Aorta (tissue), 5 donors: ENCODE results near the gene DCUN1D1. TPM values are rescaled to one million over a fixed set of nuclear protein-coding genes. Genes with fewer than 3 reads are reported as not detected.

Experiments used
- ATAC-seq: fragments of 200-7000 bp; cut with Tn5 transposase; one replicate; pipeline ENCODE4 v1.9.1; 2022; ENCODE audit warnings: moderate library complexity; ENCODE audit not compliant: low FRiP score
- DNase-seq, 2 donors: peaks; one replicate each; pipeline ENCODE4 v3.0.0-alpha.2; 2020
- H3K27ac ChIP-seq, 2 donors: one replicate each; pipeline ENCODE4 v1.5.1; 2013; ENCODE audit warnings: low read length in 2 of 2, mild to moderate bottlenecking in 2 of 2, moderate library complexity in 2 of 2, control low read depth in 1 of 2, inconsistent platforms in 1 of 2, low read depth in 1 of 2
- H3K27me3 ChIP-seq, 2 donors: one replicate each; pipeline ENCODE4 v1.6.1; 2013; ENCODE audit warnings: control low read depth in 1 of 2, low read length in 1 of 2, mild to moderate bottlenecking in 1 of 2, moderate library complexity in 1 of 2; ENCODE audit not compliant: insufficient read depth in 2 of 2, control insufficient read depth in 1 of 2
- H3K36me3 ChIP-seq, 2 donors: one replicate each; pipeline ENCODE4 v1.6.1; 2013; ENCODE audit warnings: control low read depth in 1 of 2, low read length in 1 of 2, mild to moderate bottlenecking in 1 of 2; ENCODE audit not compliant: insufficient read depth in 2 of 2, control insufficient read depth in 1 of 2
- H3K4me1 ChIP-seq, 2 donors: one replicate each; pipeline ENCODE4 v1.6.1; 2013; ENCODE audit warnings: low read length in 2 of 2, control low read depth in 1 of 2, mild to moderate bottlenecking in 1 of 2, moderate library complexity in 1 of 2; ENCODE audit not compliant: insufficient read depth in 2 of 2, control insufficient read depth in 1 of 2
- H3K4me3 ChIP-seq, 2 donors: one replicate each; pipeline ENCODE4 v1.5.1; 2013; ENCODE audit warnings: low read length in 2 of 2, control low read depth in 1 of 2, mild to moderate bottlenecking in 1 of 2
- H3K9me3 ChIP-seq: one replicate; pipeline ENCODE4 v1.6.1; 2013; ENCODE audit warnings: mild to moderate bottlenecking, low read length; ENCODE audit not compliant: control insufficient read depth
- WGBS, 2 donors: extraction: QIAGEN DNeasy Blood & Tissue Kit; methylation state at CpG; one replicate each; pipeline ENCODE4 v1.1.7; 2013; 5-methylcytosine and 5-hydroxymethylcytosine counted together
- intact Hi-C, 2 donors: fragments of 100-400 bp; cut with DNase I; formaldehyde crosslinking; loops; one replicate each; pipeline versions ENCODE4 v1.14.2 to v1.15.0; 2022
- polyA plus RNA-seq, 2 donors: library from polyadenylated mRNA; stranded (reverse); fragments of 200-250 nt; gene quantifications; one replicate each; pipeline ENCODE4 v1.2.3, GENCODE V29; 2013
- total RNA-seq, 2 donors: library from RNA; stranded (reverse); fragmentation: NEBNext Ultra II Directional; extraction: Animal tissue kit (Norgen Biotek cat#: 25700); gene quantifications; one replicate each; pipeline ENCODE4 v1.2.1, GENCODE V29; 2021
- donor health status: healthy with polysubstance abuse.
- donor health status: Bipolar disorder and iron deficiency.
- donor health status: DM: no; HTN: no; CAD: no.
- donor health status: DM: no; HTN: no; CAD: no.
- donor health status: DM: yes; HTN: yes; CAD: no.

DCUN1D1 gene
- total and polyA plus RNA-seq, 4 donors, result 12.1 to 48.3 (median 25.4) TPM

- no peak for DNase-seq
Observed at GRCh38 chr3:182949688-182950087, 30.6 kb downstream of the DCUN1D1 start.

GRCh38 chr3:182948305-182948704, 32.0 kb downstream of the DCUN1D1 start:
- DNase-seq (no peak), ATAC-seq (no peak)
- intact Hi-C loops, result no loop called here
- 87 to 88% methylated on average over 5 of the region's 5 CpGs for WGBS, 2 donors
- H3K36me3 ChIP-seq, result peaks cover 0 to 3% of the 10 kb centered on the region in 2 donors
- no peak overlapping the region for H3K4me3 ChIP-seq
- no peak overlapping the region for H3K27ac ChIP-seq
- H3K27me3 ChIP-seq, result no peaks in the 10 kb centered on the region
- no peaks in the 10 kb centered on the region for H3K4me1 ChIP-seq
- no peaks in the 10 kb centered on the region for H3K9me3 ChIP-seq

More at GRCh38 chr3:182949688-182950087, 30.6 kb downstream of the DCUN1D1 start:
- Histone ChIP-seq H3K36me3 (peaks cover 0 to 3% of the 10 kb centered on the region in 2 donors), H3K4me1 (no peaks in the 10 kb centered on the region), H3K27me3 (no peaks in the 10 kb centered on the region), H3K27ac (no peak overlapping the region), H3K4me3 (no peak overlapping the region), H3K9me3 (no peaks in the 10 kb centered on the region)
- ATAC-seq, result no peak
- WGBS, 2 donors, result 97 to 100% methylated on average over 1 of the region's 1 CpG
- intact Hi-C loops, result no loop called here

- Histone ChIP-seq H3K36me3 (peaks cover 0 to 3% of the 10 kb centered on the region in 2 donors), H3K9me3 (no peaks in the 10 kb centered on the region), H3K27me3 (no peaks in the 10 kb centered on the region), H3K4me1 (no peaks in the 10 kb centered on the region), H3K27ac (no peak overlapping the region), H3K4me3 (no peak overlapping the region)
- intact Hi-C loops, result no loop called here
- DNase-seq, result no peak
- no peak for ATAC-seq
Observed at GRCh38 chr3:182947888-182948287, 32.5 kb downstream of the DCUN1D1 start.

GRCh38 chr3:182941719-182942118, 38.6 kb downstream of the DCUN1D1 start:
- WGBS, 2 donors, result 94 to 95% methylated on average over 3 of the region's 3 CpGs
- ATAC-seq (no peak), DNase-seq (no peak)
- H3K36me3 ChIP-seq, result no peaks in the 10 kb centered on the region
- H3K9me3 ChIP-seq, result no peaks in the 10 kb centered on the region
- no peak overlapping the region for H3K27ac ChIP-seq
- no peaks in the 10 kb centered on the region for H3K4me1 ChIP-seq
- intact Hi-C loops, result no loop called here
- H3K4me3 ChIP-seq, result no peak overlapping the region
- H3K27me3 ChIP-seq, result no peaks in the 10 kb centered on the region

- Histone ChIP-seq H3K36me3 (no peaks in the 10 kb centered on the region), H3K4me1 (no peaks in the 10 kb centered on the region), H3K27ac (no peak overlapping the region), H3K27me3 (no peaks in the 10 kb centered on the region), H3K4me3 (no peak overlapping the region), H3K9me3 (no peaks in the 10 kb centered on the region)
- no peak for DNase-seq
- 81% methylated on average over 4 of the region's 4 CpGs for WGBS, 2 donors
- intact Hi-C loops, result no loop called here
- no peak for ATAC-seq
Observed at GRCh38 chr3:182940266-182940808, 40.0 kb downstream of the DCUN1D1 start.

GRCh38 chr3:182937293-182938051, 42.9 kb downstream of the DCUN1D1 start:
- intact Hi-C loops, result no loop called here
- Histone ChIP-seq H3K4me3 (no peak overlapping the region), H3K4me1 (no peaks in the 10 kb centered on the region), H3K27ac (no peak overlapping the region), H3K9me3 (no peaks in the 10 kb centered on the region), H3K36me3 (no peaks in the 10 kb centered on the region), H3K27me3 (no peaks in the 10 kb centered on the region)
- WGBS, 2 donors, result 73 to 77% methylated on average over 3 of the region's 3 CpGs
- ATAC-seq (no peak), DNase-seq (no peak)

GRCh38 chr3:182936918-182937285, 43.4 kb downstream of the DCUN1D1 start:
- Histone ChIP-seq H3K4me1 (no peaks in the 10 kb centered on the region), H3K4me3 (no peak overlapping the region), H3K27ac (no peak overlapping the region), H3K27me3 (no peaks in the 10 kb centered on the region), H3K9me3 (no peaks in the 10 kb centered on the region), H3K36me3 (no peaks in the 10 kb centered on the region)
- DNase-seq (no peak), ATAC-seq (no peak)
- intact Hi-C loops, result no loop called here
- whole genome bisulfite sequencing, 2 donors, result 59 to 71% methylated on average over 1 of the region's 1 CpG

- DNase-seq (no peak), ATAC-seq (no peak)
- intact Hi-C loops, result no loop called here
- no peak overlapping the region for H3K27ac ChIP-seq
- H3K9me3 ChIP-seq, result no peaks in the 10 kb centered on the region
- 61 to 69% methylated on average over 4 of the region's 4 CpGs for whole genome bisulfite sequencing, 2 donors
- no peaks in the 10 kb centered on the region for H3K4me1 ChIP-seq
- no peaks in the 10 kb centered on the region for H3K36me3 ChIP-seq
- H3K4me3 ChIP-seq, result no peak overlapping the region
- H3K27me3 ChIP-seq, result no peaks in the 10 kb centered on the region
Observed at GRCh38 chr3:182936239-182936917, 44.0 kb downstream of the DCUN1D1 start.

- no peak for ATAC-seq
- H3K4me3 ChIP-seq, result no peak overlapping the region
- no peaks in the 10 kb centered on the region for H3K4me1 ChIP-seq
- H3K9me3 ChIP-seq, result no peaks in the 10 kb centered on the region
- no peak for DNase-seq
- H3K36me3 ChIP-seq, result no peaks in the 10 kb centered on the region
- H3K27ac ChIP-seq, result no peak overlapping the region
- 34% methylated on average over 3 of the region's 3 CpGs for WGBS, 2 donors
- no peaks in the 10 kb centered on the region for H3K27me3 ChIP-seq
- intact Hi-C loops, result no loop called here
Observed at GRCh38 chr3:182935803-182936202, 44.5 kb downstream of the DCUN1D1 start.
